ENCODE measurements around the gene HEATR5B. TPM values are rescaled to one million over a fixed set of nuclear protein-coding genes. Genes with fewer than 3 reads are reported as not detected.

Gene HEATR5B
- total and polyA plus RNA-seq, 4 donors: 6.5 to 54.9 (median 16.1) TPM

DNA sequence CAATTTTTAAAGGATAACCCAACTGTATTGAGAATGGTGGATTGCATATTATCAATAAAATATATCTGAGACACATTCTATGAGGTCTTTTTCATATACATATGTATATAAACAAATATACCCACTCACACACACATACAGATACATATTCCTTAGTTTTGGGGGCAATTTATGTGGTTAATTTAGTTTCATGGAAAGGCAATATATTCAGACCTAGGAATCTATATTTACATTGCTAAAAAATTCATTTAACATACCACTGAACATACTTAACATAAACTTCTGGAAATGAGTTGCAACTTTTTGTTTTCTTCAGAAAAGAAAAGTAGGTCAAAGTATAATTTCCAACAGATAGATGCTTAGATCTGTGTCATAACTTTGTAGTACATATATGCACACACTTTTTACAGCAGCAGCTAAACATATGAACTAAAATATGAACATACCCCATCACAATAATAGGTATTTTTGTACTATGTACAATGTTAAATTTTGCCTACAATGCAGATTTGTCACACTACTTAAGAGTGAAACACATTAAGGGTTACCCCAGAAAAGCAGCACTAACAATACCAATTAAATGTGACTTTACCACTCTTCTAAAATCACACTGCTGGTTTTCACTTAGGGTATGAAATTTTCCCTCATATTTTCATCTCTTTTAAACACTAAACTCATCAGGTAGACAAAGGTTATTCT lies 23.0 kb downstream of the HEATR5B start:
- Histone ChIP-seq H3K27me3 (ENCODE audit: control insufficient read depth in 3 of 3, insufficient read depth in 3 of 3, low read length in 2 of 3) (no peaks in the 10 kb centered on the region), H3K36me3 (ENCODE audit: control insufficient read depth in 4 of 4, insufficient read depth in 4 of 4, low read length in 4 of 4) (peaks cover 15 to 42% (median 35%) of the 10 kb centered on the region in 4 donors), H3K4me3 (no peak overlapping the region), H3K4me1 (ENCODE audit: control insufficient read depth in 5 of 5, insufficient read depth in 5 of 5, low read length in 5 of 5) (no peaks in the 10 kb centered on the region), H3K9ac (ENCODE audit: insufficient read depth in 1 of 2, low read length in 2 of 2) (no peak overlapping the region), H3K9me3 (ENCODE audit: control insufficient read depth in 4 of 4, insufficient read depth in 3 of 4, low read length in 3 of 4) (no peaks in the 10 kb centered on the region), H3K27ac (ENCODE audit: low read depth in 1 of 2, low read length in 1 of 2) (no peak overlapping the region)
- no peak for DNase-seq
- no peak for ATAC-seq (ENCODE audit: insufficient read depth, low FRiP score)
- TF ChIP-seq CTCF (IDR thresholded peaks at IDR 0.05; ENCODE audit: control extremely low read depth, extremely low read depth): no peak

- DNase-seq: no peak
- 94 to 95% methylated on average over 7 of the region's 7 CpGs for WGBS, 2 donors
- no peak overlapping the region for H3K27ac ChIP-seq (ENCODE audit: low read depth in 1 of 2, low read length in 1 of 2)
- TF ChIP-seq CTCF (IDR thresholded peaks at IDR 0.05; ENCODE audit: control extremely low read depth, extremely low read depth): no peak
- no peaks in the 10 kb centered on the region for H3K4me1 ChIP-seq (ENCODE audit: control insufficient read depth in 5 of 5, insufficient read depth in 5 of 5, low read length in 5 of 5)
- ATAC-seq (ENCODE audit: insufficient read depth, low FRiP score): no peak
- H3K9ac ChIP-seq (ENCODE audit: insufficient read depth in 1 of 2, low read length in 2 of 2): no peak overlapping the region
- H3K9me3 ChIP-seq (ENCODE audit: control insufficient read depth in 4 of 4, insufficient read depth in 3 of 4, low read length in 3 of 4): no peaks in the 10 kb centered on the region
- no peaks in the 10 kb centered on the region for H3K27me3 ChIP-seq (ENCODE audit: control insufficient read depth in 3 of 3, insufficient read depth in 3 of 3, low read length in 2 of 3)
- peaks cover 13 to 40% (median 31%) of the 10 kb centered on the region in 4 donors for H3K36me3 ChIP-seq (ENCODE audit: control insufficient read depth in 4 of 4, insufficient read depth in 4 of 4, low read length in 4 of 4)
- H3K4me3 ChIP-seq: no peak overlapping the region
These were observed 23.7 kb downstream of the HEATR5B start for GRCh38 chr2:37060446-37060845.

- Histone ChIP-seq H3K4me3 (no peak overlapping the region), H3K36me3 (ENCODE audit: control insufficient read depth in 4 of 4, insufficient read depth in 4 of 4, low read length in 4 of 4) (peaks cover 13 to 38% (median 28%) of the 10 kb centered on the region in 4 donors), H3K9ac (ENCODE audit: insufficient read depth in 1 of 2, low read length in 2 of 2) (no peak overlapping the region), H3K27ac (ENCODE audit: low read depth in 1 of 2, low read length in 1 of 2) (no peak overlapping the region), H3K27me3 (ENCODE audit: control insufficient read depth in 3 of 3, insufficient read depth in 3 of 3, low read length in 2 of 3) (no peaks in the 10 kb centered on the region), H3K9me3 (ENCODE audit: control insufficient read depth in 4 of 4, insufficient read depth in 3 of 4, low read length in 3 of 4) (no peaks in the 10 kb centered on the region), H3K4me1 (ENCODE audit: control insufficient read depth in 5 of 5, insufficient read depth in 5 of 5, low read length in 5 of 5) (no peaks in the 10 kb centered on the region)
- no peak for ATAC-seq (ENCODE audit: insufficient read depth, low FRiP score)
- 82 to 92% methylated on average over 3 of the region's 3 CpGs for WGBS, 2 donors
- no peak for TF ChIP-seq CTCF (IDR thresholded peaks at IDR 0.05; ENCODE audit: control extremely low read depth, extremely low read depth)
- no peak for DNase-seq
These were observed 24.3 kb downstream of the HEATR5B start for GRCh38 chr2:37059841-37060240.

All from lung (tissue), 12 donors.